ENCODE data around the gene SLC39A3.

- TF ChIP-seq CTCF (IDR thresholded peaks at IDR 0.05) (no peak), POLR2A (IDR thresholded peaks at IDR 0.05) (no peak)
Observed at GRCh38 chr19:2740314-2740656, 468 bp upstream of the SLC39A3 start.

Measured in thyroid gland (tissue), 4 donors.